ENCODE results near the gene WDR70. TPM values are rescaled to one million over a fixed set of nuclear protein-coding genes. Genes with fewer than 3 reads are reported as not detected.

WDR70 gene
- total and polyA plus RNA-seq, 4 donors: 4.0 to 17.7 (median 14.5) TPM

DNA sequence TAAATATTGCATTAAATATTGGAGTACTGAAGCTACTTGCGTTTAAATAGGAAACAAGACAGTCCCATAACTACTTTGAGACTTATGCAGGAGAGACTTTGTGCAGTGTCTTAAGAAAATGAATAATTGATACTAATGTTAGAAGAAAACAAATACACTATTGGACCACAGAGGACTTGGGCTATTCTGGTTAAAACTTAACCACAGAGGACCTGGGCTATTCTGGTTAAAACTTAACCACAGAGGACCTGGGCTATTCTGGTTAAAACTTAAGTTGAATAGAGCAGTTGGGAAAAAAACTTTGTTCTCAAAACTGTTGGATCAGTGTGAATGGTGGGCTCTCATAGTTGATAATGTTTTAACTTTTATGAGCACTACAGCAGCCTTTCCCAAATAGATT lies 141.7 kb downstream of the WDR70 start:
- DNase-seq (ENCODE audit: low spot score): no peak
- TF ChIP-seq FOXA2 (IDR thresholded peaks at IDR 0.05): no peak
- no peak for TF ChIP-seq YY1 (IDR thresholded peaks at IDR 0.05)
- TF ChIP-seq, protein P1, sequence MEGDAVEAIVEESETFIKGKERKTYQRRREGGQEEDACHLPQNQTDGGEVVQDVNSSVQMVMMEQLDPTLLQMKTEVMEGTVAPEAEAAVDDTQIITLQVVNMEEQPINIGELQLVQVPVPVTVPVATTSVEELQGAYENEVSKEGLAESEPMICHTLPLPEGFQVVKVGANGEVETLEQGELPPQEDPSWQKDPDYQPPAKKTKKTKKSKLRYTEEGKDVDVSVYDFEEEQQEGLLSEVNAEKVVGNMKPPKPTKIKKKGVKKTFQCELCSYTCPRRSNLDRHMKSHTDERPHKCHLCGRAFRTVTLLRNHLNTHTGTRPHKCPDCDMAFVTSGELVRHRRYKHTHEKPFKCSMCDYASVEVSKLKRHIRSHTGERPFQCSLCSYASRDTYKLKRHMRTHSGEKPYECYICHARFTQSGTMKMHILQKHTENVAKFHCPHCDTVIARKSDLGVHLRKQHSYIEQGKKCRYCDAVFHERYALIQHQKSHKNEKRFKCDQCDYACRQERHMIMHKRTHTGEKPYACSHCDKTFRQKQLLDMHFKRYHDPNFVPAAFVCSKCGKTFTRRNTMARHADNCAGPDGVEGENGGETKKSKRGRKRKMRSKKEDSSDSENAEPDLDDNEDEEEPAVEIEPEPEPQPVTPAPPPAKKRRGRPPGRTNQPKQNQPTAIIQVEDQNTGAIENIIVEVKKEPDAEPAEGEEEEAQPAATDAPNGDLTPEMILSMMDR (IDR thresholded peaks at IDR 0.05; ENCODE audit: low read depth, low read length, missing input control): no peak
- TF ChIP-seq SP1 (IDR thresholded peaks at IDR 0.05): no peak
- TF ChIP-seq, protein P2, sequence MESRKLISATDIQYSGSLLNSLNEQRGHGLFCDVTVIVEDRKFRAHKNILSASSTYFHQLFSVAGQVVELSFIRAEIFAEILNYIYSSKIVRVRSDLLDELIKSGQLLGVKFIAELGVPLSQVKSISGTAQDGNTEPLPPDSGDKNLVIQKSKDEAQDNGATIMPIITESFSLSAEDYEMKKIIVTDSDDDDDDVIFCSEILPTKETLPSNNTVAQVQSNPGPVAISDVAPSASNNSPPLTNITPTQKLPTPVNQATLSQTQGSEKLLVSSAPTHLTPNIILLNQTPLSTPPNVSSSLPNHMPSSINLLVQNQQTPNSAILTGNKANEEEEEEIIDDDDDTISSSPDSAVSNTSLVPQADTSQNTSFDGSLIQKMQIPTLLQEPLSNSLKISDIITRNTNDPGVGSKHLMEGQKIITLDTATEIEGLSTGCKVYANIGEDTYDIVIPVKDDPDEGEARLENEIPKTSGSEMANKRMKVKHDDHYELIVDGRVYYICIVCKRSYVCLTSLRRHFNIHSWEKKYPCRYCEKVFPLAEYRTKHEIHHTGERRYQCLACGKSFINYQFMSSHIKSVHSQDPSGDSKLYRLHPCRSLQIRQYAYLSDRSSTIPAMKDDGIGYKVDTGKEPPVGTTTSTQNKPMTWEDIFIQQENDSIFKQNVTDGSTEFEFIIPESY (IDR thresholded peaks at IDR 0.05): no peak
- no peak for TF ChIP-seq TAF1 (conservative IDR thresholded peaks at IDR 0.05)
- no peak for TF ChIP-seq GABPA (IDR thresholded peaks at IDR 0.05 in 1 of 2, conservative IDR thresholded peaks at IDR 0.05 in 1 of 2)
- TF ChIP-seq EGR1 (IDR thresholded peaks at IDR 0.05; ENCODE audit: low read depth in 2 of 2): no peak
- no peak for TF ChIP-seq HNF4G (IDR thresholded peaks at IDR 0.05)
- no peak for TF ChIP-seq NR2F2 (IDR thresholded peaks at IDR 0.05)
- TF ChIP-seq, protein P3, sequence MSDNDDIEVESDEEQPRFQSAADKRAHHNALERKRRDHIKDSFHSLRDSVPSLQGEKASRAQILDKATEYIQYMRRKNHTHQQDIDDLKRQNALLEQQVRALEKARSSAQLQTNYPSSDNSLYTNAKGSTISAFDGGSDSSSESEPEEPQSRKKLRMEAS (IDR thresholded peaks at IDR 0.05): no peak
- TF ChIP-seq JUND (IDR thresholded peaks at IDR 0.05): no peak
- no peak for TF ChIP-seq RAD21 (IDR thresholded peaks at IDR 0.05)
- no peak for TF ChIP-seq HNF4A (conservative IDR thresholded peaks at IDR 0.05)
- TF ChIP-seq, protein P4, sequence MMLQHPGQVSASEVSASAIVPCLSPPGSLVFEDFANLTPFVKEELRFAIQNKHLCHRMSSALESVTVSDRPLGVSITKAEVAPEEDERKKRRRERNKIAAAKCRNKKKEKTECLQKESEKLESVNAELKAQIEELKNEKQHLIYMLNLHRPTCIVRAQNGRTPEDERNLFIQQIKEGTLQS (IDR thresholded peaks at IDR 0.05): no peak
- TF ChIP-seq, protein P5, sequence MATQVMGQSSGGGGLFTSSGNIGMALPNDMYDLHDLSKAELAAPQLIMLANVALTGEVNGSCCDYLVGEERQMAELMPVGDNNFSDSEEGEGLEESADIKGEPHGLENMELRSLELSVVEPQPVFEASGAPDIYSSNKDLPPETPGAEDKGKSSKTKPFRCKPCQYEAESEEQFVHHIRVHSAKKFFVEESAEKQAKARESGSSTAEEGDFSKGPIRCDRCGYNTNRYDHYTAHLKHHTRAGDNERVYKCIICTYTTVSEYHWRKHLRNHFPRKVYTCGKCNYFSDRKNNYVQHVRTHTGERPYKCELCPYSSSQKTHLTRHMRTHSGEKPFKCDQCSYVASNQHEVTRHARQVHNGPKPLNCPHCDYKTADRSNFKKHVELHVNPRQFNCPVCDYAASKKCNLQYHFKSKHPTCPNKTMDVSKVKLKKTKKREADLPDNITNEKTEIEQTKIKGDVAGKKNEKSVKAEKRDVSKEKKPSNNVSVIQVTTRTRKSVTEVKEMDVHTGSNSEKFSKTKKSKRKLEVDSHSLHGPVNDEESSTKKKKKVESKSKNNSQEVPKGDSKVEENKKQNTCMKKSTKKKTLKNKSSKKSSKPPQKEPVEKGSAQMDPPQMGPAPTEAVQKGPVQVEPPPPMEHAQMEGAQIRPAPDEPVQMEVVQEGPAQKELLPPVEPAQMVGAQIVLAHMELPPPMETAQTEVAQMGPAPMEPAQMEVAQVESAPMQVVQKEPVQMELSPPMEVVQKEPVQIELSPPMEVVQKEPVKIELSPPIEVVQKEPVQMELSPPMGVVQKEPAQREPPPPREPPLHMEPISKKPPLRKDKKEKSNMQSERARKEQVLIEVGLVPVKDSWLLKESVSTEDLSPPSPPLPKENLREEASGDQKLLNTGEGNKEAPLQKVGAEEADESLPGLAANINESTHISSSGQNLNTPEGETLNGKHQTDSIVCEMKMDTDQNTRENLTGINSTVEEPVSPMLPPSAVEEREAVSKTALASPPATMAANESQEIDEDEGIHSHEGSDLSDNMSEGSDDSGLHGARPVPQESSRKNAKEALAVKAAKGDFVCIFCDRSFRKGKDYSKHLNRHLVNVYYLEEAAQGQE (IDR thresholded peaks at IDR 0.05): no peak
- no peak overlapping the region for H3K27ac ChIP-seq (ENCODE audit: low read depth in 1 of 2, low read length in 2 of 2)
- no peaks in the 10 kb centered on the region for H3K9me3 ChIP-seq (ENCODE audit: control insufficient read depth in 4 of 4, low read length in 3 of 4)
- no peak overlapping the region for H3K9ac ChIP-seq (ENCODE audit: low read depth in 1 of 2, low read length in 2 of 2)
- 58% methylated on average over 1 of the region's 1 CpG for WGBS
- H3K27me3 ChIP-seq (ENCODE audit: control insufficient read depth in 4 of 4, insufficient read depth in 4 of 4, low read length in 3 of 4): no peaks in the 10 kb centered on the region
- H3K4me3 ChIP-seq (ENCODE audit: low read depth in 1 of 3, low read length in 3 of 3): no peak overlapping the region
- H3K4me1 ChIP-seq (ENCODE audit: control insufficient read depth in 4 of 4, insufficient read depth in 4 of 4, low read length in 3 of 4): peaks cover 0 to 6% (median 3%) of the 10 kb centered on the region in 4 donors
- peaks cover 0 to 4% (median under 1%) of the 10 kb centered on the region in 4 donors for H3K36me3 ChIP-seq (ENCODE audit: control insufficient read depth in 4 of 4, insufficient read depth in 3 of 4, low read depth in 1 of 4, low read length in 3 of 4)

Data from liver (tissue), 9 donors.